HG03097 (cell line): ENCODE measurements around the gene DVL3.
"Not testable (repeated sequence)": the region's sequence is repeated elsewhere in the genome, so short reads cannot be mapped to it uniquely, and the experiment has no call there.

Source experiments
- ATAC-seq: cut with Tn5 transposase; IDR thresholded peaks from one replicate; pipeline ENCODE4 v1.9.1; 2021; ENCODE audit not compliant: unreplicated experiment, low FRiP score

The DVL3 gene

DNA sequence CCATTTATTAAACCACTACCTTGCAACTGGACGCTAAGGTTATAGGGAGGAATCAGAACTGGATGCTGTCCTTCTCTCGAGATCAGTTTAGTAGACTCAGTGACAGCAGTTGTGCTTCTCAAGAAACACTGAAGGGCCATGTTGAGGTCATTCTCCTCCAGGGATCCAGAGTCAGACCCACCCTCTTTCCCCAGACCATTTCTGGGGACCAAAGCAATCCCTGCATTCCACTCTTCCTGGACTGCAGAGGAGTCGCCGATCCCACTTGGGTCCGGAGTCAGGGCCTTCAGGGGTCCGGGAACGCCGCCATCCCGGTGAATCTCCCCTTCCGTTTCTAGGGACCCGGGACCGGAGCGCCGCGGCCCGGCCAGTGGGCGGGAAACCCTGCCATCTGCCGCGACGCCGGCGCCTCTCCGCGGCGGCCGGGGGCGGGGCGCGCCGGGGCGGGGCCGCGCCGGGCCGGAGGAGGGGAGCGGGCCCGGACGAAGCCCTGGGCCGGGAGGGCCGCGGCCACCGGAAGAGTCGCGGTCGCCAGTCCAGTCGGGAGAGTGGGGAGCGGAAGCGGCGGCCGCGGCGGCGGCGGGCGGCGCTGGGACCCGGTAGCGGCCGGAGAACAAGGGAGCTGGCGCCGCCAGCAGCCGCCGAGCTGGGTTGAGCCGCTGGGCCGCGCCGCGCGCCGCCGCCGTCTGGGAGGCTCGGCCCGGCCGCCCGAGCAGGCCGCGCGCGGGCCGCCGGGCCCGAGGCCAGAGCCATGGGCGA lies at the start of gene DVL3:
TSS of gene DVL3 (plus strand) at position 493 of the 759 bp plus-strand sequence. CDS start at position 752, 259 bp downstream.
- ATAC-seq: peak; percentile 76

DNA sequence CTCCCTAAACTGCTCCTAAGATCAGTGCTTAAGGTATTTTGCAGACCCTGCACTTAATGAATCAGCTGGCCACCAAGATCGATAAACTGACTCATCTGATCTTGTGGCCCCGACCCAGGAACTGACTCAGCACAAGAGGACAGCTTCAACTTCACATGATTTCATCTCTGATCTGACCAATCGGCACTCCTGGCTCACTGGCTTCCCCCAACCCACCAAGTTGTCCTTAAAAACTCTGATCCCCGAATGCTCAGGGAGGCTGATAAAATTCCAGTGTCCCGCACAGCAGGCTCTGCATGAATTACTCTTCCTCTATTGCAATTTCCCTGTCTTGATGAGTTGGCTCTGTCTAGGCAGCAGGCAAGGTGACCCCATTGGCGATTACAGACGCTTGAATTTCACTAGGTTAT lies 44.9 kb upstream of the DVL3 start:
- ATAC-seq: no peak

DNA sequence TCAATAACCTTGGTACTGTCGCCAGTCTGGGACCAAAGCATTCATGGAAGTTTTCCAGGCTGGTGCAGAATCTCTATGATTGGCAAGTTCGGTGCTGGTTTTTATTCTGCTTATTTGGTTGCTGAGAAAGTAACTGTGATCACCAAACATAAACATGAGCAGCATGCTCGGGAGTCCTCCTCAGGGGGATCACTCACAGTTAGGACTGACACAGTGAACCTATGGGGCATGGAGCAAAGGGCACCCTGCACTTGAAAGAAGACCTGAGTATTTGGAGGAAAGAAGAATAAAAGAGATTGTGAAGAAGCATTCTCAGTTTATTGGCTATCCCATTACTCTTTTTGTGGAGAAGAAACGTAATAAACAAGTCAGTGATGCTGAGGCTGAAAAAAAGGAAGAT lies 39.2 kb upstream of the DVL3 start:
- ATAC-seq: no peak

DNA sequence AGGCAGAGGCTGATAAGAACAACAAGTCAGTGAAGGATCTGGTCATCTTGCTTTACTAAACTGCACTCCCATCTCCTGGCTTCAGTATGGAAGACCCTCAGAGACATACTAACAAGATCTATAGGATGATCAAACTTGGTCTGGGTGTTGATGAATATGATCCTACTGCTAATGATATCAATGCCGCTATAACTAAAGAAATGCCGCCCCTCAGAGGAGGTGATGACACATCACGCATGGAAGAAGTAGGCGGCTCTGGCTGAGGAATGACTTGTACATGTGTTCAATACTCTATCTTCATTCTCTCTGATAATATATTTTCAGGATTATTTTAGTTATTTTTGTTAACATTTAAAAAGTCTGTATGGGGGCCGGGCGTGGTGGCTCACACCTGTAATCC lies 37.5 kb upstream of the DVL3 start:
- ATAC-seq: no peak

DNA sequence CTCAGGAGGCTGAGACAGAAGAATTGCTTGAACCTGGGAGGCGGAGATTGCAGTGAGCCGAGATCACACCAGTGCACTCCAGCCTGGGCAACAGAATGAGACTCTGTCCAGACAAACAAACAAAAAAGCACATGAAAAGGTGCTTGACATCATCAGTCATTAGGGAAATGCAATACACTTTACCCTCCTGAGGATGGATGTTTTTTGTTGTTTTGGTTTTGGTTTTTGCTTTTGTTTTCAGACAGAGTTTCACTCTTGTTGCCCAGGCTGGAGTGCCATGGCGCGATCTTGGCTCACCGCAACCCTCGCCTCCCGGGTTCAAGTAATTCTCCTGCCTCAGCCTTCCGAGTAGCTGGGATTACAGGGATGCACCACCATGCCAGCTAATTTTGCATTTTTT lies 34.1 kb upstream of the DVL3 start:
- not testable (repeated sequence) for ATAC-seq

DNA sequence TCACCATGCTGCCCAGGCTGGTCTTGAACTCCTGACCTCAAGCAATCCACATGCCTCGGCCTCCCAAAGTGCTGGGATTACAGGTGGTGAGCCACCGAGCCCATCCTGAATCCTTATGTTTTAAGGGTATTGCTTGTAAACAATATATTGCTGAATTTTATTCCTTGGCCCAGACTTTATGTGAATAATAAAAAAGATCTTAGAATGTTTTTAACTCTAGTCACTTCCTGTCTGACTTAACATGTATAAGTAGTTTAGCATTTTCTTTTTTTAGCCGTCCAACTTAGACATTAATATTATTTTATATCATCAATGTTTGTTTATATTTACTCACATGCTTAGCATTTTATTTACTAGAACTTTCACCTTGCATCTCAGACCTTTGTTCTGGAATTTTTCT lies 29.2 kb upstream of the DVL3 start:
- ATAC-seq: no peak

DNA sequence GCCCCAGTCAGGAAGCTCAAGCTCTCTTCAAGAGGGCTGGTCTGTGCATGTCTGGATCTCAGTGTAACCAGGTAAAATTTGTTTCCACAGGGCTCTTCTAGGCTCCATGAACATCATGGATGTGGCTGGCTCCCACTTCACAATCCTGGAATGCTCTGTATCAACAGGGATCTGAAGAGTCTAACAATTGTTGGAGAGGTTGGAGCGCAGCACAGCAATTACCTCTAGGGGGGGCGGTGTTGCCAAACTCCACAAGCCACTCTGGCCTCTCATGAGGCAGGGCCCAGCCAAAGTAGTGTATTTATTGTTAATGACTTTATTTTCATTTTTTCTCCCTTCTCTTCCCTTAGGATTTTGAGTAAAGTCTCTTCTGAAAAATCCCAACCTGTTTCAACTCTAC lies 26.2 kb upstream of the DVL3 start:
- no peak for ATAC-seq

DNA sequence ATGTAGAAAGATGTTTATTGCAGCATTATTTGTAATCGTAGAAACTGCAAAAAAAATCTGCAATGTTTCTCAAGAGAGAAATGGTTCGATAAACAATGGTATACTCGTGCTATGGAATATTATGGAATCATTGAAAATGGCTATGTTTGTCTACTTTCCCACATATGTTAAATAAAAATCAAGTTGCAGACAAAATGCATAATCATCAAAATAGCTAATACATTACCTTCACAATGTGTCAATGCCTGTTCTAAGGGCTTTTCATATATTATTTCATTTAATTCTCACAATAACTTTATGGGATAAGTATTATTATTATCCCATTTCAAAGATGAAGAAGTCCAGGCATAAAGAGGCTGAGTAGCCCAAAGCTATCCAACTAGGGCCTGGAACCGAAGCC lies 22.2 kb upstream of the DVL3 start:
- no peak for ATAC-seq

DNA sequence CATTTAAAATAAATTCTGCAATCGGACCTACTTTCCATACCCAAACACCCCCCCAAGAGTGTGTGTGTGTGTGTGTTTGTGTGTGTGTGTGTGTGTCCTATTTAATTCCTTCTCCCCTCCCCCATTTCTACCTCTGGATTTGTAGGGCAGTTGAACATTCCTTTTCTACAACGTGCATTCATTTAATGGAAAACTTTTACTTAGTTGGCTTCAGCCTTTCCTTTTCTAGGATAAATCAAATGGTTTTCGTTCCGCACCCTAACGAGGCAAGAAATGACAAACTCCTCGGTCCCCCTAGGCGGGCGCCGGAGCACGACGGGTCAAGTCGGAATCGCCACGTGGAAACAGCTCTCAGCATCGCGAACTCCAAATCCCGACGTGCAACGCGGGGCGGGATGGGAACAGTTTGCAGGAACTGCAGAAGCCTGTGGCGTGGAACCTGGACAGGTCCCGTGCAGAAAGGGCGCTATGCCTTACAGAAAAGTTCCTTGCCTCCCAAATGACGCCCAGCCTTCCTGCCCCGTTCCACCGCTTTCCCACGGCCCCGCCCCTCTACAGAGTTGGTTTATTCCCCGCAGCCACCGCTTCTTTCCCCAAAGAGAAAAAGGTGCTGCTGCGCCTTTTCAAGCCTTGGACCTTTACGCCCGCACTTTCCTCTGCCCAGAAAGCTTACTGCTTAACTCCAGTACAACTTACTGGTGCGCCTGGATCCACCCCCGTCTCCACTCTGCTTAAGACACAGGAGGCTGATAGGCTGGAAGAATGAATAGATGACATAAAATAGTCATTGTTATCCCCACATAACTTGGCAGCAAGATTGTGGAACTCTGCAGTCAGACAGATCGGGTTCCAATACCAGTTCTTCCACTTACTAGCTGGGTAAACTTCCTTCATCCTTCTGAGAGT lies 21.1 kb upstream of the DVL3 start:
- no peak for ATAC-seq

DNA sequence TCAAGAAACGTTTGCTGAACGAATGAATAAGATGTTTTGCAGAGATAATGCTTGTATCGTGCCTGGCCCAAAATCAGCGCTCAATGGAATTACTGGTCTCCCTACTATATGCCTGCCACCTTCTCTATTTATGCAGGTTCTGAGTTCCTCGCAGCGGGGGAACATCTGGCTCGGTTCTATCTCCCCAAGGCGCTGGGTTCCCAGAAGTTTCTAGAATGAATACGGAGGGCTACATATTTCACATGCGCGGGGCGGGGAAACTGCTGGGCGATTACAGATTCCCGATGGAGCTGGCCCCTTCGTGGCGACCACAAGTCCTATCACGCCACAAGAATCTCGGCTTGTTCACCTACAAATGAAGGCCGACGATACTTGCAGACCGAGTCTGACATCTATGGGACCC lies 20.4 kb upstream of the DVL3 start:
- ATAC-seq: peak; percentile 9

DNA sequence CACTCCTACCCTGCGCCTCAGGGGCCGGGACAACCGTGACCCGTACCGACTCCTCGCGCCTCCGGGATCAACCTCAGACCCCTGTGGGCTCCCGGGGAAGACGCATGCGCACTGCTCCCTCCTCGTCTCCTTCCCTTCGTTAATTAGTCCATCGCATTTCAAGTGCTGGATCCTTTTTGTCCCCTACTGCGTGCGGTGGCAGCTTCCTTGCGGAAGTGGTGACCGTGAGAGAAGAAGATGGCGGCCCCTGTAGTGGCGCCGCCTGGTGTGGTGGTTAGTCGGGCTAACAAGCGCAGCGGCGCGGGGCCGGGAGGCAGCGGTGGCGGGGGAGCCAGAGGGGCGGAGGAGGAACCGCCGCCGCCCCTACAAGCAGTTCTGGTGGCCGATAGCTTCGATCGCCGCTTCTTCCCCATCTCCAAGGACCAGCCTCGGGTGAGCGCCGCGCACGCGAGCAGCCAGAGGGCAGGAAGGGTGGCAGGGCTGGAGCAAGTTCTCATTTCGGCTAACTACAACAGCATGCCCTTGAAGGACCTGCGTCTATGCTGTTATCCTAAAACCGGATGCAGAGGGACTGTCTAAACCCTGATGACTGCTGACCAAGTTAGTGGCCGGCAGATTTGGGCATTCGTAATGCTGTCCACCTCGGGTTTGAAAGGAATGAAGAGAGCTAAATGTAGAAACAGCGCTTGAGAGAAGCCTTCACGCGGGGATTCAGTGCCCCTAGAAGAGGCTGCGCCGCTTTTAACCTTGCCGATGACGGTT lies 19.8 kb upstream of the DVL3 start, which contains the start of gene EIF2B5:
TSS of gene EIF2B5 (plus strand) at position 210 of the 762 bp plus-strand sequence. CDS start at position 238, 28 bp downstream.
- peak; percentile 81 for ATAC-seq

DNA sequence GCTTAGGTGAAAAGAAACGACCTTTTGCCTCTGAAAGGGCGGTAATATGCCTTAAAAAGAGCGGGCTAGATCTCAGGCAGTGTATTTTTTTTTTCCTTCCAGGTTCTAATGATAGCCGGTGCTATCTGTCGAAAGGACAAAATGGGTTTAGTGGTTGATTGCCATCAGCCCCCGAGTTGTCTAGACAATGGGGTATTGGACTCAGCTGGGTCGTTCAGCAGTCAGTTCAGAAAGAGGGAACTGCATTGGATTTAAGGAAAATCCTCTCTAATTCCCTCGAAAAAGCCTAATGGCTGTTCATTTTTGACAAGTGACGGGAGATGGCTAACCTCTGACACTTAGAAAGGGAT lies 19.3 kb upstream of the DVL3 start:
- ATAC-seq: no peak

DNA sequence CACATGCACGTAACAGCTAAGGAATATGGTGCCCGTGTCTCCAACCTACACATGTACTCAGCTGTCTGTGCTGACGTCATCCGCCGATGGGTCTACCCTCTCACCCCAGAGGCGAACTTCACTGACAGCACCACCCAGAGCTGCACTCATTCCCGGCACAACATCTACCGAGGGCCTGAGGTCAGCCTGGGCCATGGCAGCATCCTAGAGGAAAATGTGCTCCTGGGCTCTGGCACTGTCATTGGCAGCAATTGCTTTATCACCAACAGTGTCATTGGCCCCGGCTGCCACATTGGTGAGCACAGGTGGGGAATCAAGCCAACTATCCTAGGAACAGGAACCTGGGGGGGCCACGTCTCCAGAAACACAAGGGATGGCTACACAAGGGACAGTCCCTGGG lies 14.7 kb upstream of the DVL3 start:
- ATAC-seq: no peak

DNA sequence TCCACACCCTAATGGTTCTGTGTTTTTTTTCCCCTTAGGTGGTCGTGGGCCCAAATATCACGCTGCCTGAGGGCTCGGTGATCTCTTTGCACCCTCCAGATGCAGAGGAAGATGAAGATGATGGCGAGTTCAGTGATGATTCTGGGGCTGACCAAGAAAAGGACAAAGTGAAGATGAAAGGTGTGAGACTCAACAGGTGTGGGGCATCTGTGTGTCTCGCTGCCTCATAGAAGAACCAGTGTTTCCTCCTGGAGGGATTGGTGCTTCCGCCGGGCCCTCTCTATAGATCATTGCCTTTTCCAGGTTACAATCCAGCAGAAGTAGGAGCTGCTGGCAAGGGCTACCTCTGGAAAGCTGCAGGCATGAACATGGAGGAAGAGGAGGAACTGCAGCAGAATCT lies 13.0 kb upstream of the DVL3 start:
- ATAC-seq: no peak

DNA sequence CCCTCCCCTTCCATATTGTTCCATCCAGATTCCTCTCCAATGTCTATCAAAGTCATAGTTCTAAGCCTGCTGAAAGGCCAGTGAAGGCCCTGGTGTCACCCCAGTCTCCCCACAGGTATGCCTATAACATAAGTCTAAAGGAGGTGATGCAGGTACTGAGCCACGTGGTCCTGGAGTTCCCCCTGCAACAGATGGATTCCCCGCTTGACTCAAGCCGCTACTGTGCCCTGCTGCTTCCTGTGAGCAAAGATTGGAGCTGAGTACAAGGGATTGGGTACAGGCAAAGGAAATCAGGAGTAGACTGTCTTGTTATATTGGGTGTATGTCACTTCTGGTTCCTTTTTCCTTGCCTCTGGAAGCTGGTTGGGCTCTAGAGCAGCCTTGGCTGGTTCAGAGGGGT lies 11.8 kb upstream of the DVL3 start:
- no peak for ATAC-seq

DNA sequence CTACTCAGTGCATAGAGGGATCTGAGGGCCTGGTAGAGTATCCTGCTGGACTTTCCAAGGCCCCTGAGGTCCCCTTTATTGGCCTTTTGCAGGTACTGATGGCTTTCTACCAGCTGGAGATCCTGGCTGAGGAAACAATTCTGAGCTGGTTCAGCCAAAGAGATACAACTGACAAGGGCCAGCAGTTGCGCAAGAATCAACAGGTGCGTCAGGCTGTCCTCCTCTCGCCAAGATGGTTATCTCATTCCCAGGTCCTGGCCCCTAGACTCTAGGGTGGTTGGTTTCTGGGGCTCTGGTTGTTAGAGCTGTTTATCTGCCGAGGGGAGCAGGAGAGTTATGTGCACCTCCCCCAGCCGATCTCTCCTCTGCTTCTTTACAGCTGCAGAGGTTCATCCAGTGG lies 10.7 kb upstream of the DVL3 start:
- no peak for ATAC-seq

DNA sequence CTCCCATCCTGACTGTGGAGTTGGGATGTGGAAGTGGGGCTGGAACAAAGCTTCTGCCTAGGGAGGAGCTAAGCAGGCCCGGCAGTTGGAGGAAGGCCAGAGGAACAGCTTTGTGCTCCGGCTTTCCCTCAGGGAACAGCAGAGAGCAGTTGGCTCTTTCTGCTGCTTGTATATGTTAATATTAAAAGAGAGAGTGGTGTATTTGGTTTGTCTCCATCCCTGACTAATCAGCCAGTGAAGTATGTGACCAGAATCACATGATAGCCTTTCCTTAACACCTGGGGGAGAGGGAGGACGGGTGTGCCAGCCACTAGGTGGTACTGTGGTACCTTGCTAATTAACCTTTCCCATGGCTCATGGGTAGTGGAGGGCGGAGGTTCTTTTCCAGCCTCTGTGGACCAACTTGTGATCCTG lies 10.1 kb upstream of the DVL3 start:
- no peak for ATAC-seq

DNA sequence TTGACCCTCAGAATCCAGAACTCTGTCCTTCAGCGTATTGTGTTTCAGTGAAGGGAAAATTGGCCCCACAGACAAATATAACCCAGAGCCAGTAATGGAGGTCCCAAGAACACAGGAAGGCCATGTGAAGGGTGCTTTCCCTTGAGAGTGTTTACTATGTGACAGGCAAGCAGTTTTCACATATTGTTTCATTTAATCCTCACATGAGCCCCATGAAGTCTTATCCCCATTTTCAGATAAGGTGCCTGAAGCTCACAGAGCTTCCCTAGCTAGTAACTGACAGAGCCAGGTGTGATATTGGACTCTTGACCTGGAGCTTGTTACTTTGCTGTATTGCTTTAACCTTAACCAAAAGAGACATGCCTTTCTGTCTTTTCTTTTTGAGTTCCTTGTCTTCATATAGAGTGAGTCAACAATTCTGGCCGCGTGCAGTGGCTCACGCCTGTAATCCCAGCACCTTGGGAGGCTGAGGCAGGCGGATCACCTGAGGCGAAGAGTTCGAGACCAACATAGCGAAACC lies 9.4 kb upstream of the DVL3 start:
- ATAC-seq: no peak

DNA sequence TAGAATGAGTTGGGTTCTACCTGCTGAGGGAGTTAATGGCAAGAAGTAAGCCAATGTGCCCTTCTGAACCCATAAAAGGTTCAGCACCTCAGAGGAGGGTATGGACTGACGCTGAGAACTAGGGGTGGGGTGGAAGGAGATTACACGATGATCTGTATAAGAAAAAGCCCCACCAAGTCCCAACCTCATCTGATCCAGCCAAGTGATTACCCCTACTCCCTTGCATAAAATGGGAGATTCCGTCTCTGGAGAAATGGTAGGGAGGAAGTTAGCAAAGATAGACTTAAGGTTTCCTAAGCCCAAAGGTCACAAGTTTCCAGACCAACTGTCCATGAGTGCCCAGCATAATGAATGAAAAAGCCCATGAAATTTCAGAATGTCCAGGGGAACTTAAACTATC lies 7.1 kb upstream of the DVL3 start:
- no peak for ATAC-seq

DNA sequence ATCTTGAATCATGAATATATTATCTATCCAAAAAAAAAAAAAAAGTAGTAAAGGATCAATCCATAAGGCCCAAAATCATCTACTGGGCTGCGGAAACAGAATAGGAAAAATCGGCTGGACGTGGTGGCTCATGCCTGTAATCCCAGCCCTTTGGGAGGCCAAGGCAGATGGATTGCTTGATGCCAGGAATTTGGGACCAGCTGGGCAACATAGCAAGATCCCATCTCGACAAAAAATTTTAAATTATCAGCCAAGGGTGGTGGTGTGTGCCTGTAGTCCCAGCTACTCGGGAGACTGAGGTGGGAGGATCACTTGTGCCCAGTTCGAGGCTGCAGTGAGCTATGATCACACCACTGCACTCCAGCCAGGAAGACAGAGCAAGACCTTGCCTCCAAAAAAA lies 6.1 kb upstream of the DVL3 start:
- ATAC-seq: no peak

DNA sequence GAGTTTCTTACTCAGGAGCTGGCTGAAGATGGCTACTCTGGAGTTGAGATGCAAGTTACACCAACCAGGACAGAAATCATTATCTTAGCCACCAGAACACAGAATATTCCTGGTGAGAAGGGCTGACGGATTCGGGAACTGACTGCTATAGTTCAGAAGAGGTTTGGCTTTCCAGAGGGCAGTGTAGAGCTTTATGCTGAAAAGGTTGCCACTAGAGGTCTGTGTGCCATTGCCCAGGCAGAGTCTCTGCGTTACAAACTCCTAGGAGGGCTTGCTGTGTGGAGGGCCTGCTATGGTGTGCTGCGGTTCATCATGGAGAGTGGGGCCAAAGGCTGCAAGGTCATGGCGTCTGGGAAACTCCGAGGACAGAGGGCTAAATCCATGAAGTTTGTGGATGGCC lies 5.4 kb upstream of the DVL3 start:
- not testable (repeated sequence) for ATAC-seq
